Activated CD4-positive, alpha-beta T cell treated with anti-CD3 and anti-CD28 coated beads, Interleukin-2, amount 50 U/mL, for 4 hours (primary cell): ENCODE results near the gene RAP1GAP2.

Experiments used
- DNase-seq, 2 experiments: peaks; one replicate each; pipeline ENCODE4 v3.0.0-alpha.2; 2020

Gene RAP1GAP2

GRCh38 chr17:2786176-2786881, 9.9 kb upstream of the RAP1GAP2 start:
- DNase-seq = peak; percentile 85 to 87

- DNase-seq = no peak
These were observed 6.5 kb upstream of the RAP1GAP2 start for GRCh38 chr17:2789700-2790099.

- DNase-seq = peak in 1 of 2 experiments; percentile 35
These were observed 3.7 kb upstream of the RAP1GAP2 start for GRCh38 chr17:2792366-2793169.

GRCh38 chr17:2794111-2794803, 2.0 kb upstream of the RAP1GAP2 start:
- DNase-seq = no peak

GRCh38 chr17:2795441-2796163, 636 bp upstream of the RAP1GAP2 start:
- no peak for DNase-seq

GRCh38 chr17:2797226-2797625, 988 bp downstream of the RAP1GAP2 start:
- no peak for DNase-seq

- DNase-seq = no peak
These were observed 1.4 kb downstream of the RAP1GAP2 start for GRCh38 chr17:2797637-2798036.

- no peak for DNase-seq
These were observed 1.9 kb downstream of the RAP1GAP2 start for GRCh38 chr17:2798188-2798587.

GRCh38 chr17:2798678-2799077, 2.4 kb downstream of the RAP1GAP2 start:
- DNase-seq = no peak

- no peak for DNase-seq
These were observed 3.4 kb downstream of the RAP1GAP2 start for GRCh38 chr17:2799653-2800052.

- DNase-seq = no peak
These were observed 4.1 kb downstream of the RAP1GAP2 start for GRCh38 chr17:2800367-2800766.

- no peak for DNase-seq
These were observed 5.6 kb downstream of the RAP1GAP2 start for GRCh38 chr17:2801841-2802240.

- no peak for DNase-seq
These were observed 6.3 kb downstream of the RAP1GAP2 start for GRCh38 chr17:2802574-2802973.

- DNase-seq = no peak
These were observed 7.1 kb downstream of the RAP1GAP2 start for GRCh38 chr17:2803386-2803785.

GRCh38 chr17:2803971-2804370, 7.7 kb downstream of the RAP1GAP2 start:
- DNase-seq = no peak

- no peak for DNase-seq
These were observed 8.7 kb downstream of the RAP1GAP2 start for GRCh38 chr17:2804912-2805311.

- no peak for DNase-seq
These were observed 9.7 kb downstream of the RAP1GAP2 start for GRCh38 chr17:2805961-2806360.

GRCh38 chr17:2808367-2809335, 12.4 kb downstream of the RAP1GAP2 start:
- DNase-seq = no peak

- DNase-seq = no peak
These were observed 13.1 kb downstream of the RAP1GAP2 start for GRCh38 chr17:2809337-2809736.

- no peak for DNase-seq
These were observed 17.8 kb downstream of the RAP1GAP2 start for GRCh38 chr17:2814049-2814448.

GRCh38 chr17:2814481-2815341, 18.5 kb downstream of the RAP1GAP2 start:
- DNase-seq = peak; percentile 91 to 92
